NCI-H526 (cell line): ENCODE measurements around the gene CADPS.
A peak's percentile ranks its signal among the peaks of the same experiment; 100 is the strongest.

ENCODE experiments used
- DNase-seq, 2 experiments: peaks; one replicate each; lab custom pipeline; 2025; lab: John Stamatoyannopoulos, UW

Gene CADPS

GRCh38 chr3:62812631-62813030, 62.6 kb downstream of the CADPS start:
- no peak for DNase-seq

GRCh38 chr3:62811119-62811518, 64.1 kb downstream of the CADPS start:
- peak in 1 of 2 experiments; percentile 16 for DNase-seq

GRCh38 chr3:62809369-62809768, 65.8 kb downstream of the CADPS start:
- no peak for DNase-seq

GRCh38 chr3:62805580-62806277, 69.5 kb downstream of the CADPS start:
- peak in 1 of 2 experiments; percentile 50 for DNase-seq

- DNase-seq = no peak
Observed at GRCh38 chr3:62805106-62805505, 70.1 kb downstream of the CADPS start.

GRCh38 chr3:62803276-62803675, 71.9 kb downstream of the CADPS start:
- DNase-seq = no peak

GRCh38 chr3:62798000-62798399, 77.2 kb downstream of the CADPS start:
- DNase-seq = no peak

GRCh38 chr3:62797132-62797531, 78.1 kb downstream of the CADPS start:
- DNase-seq = no peak

GRCh38 chr3:62795978-62796657, 79.1 kb downstream of the CADPS start:
- DNase-seq = no peak

GRCh38 chr3:62793946-62794345, 81.3 kb downstream of the CADPS start:
- DNase-seq = no peak

GRCh38 chr3:62785384-62785783, 89.8 kb downstream of the CADPS start:
- no peak for DNase-seq

GRCh38 chr3:62781121-62781520, 94.1 kb downstream of the CADPS start:
- no peak for DNase-seq

- no peak for DNase-seq
Observed at GRCh38 chr3:62777674-62778073, 97.5 kb downstream of the CADPS start.

- no peak for DNase-seq
Observed at GRCh38 chr3:62777130-62777529, 98.1 kb downstream of the CADPS start.

- no peak for DNase-seq
Observed at GRCh38 chr3:62774221-62774620, 101.0 kb downstream of the CADPS start.

GRCh38 chr3:62771331-62772072, 103.7 kb downstream of the CADPS start:
- no peak for DNase-seq

GRCh38 chr3:62768896-62769295, 106.3 kb downstream of the CADPS start:
- DNase-seq = no peak

- DNase-seq = no peak
Observed at GRCh38 chr3:62761711-62762110, 113.5 kb downstream of the CADPS start.

- no peak for DNase-seq
Observed at GRCh38 chr3:62761311-62761710, 113.9 kb downstream of the CADPS start.

- DNase-seq = no peak
Observed at GRCh38 chr3:62758296-62759066, 116.7 kb downstream of the CADPS start.

GRCh38 chr3:62757045-62757444, 118.2 kb downstream of the CADPS start:
- DNase-seq = no peak

GRCh38 chr3:62755285-62755684, 119.9 kb downstream of the CADPS start:
- no peak for DNase-seq
